ENCODE measurements around the gene CR1L.
"Not testable (repeated sequence)": the region's sequence is repeated elsewhere in the genome, so short reads cannot be mapped to it uniquely, and the experiment has no call there.

Gene CR1L

GRCh38 chr1:207690551-207690950, 45.6 kb downstream of the CR1L start:
- DNase-seq: not testable (repeated sequence)

GRCh38 chr1:207691010-207691409, 46.1 kb downstream of the CR1L start:
- DNase-seq: no peak

DNA sequence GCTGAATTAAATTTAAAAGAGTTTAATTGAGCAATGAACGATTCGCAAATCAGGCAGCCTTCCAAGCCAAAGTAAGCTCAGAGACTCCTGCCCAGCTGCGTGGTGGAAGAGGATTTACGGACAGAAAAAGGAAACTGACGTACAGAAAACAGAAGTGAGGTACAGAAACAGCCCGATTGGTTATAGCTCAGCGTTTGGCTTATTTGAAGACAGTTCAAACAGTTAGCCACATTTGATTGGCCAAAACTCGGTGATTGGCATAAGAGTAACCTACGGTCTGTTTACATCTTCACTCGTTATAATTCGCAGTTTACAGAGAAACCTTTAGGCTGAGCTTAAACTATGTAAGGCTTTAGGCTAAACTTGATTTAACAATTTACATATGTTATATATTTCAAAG, 46.9 kb downstream of the CR1L start:
- DNase-seq: no peak

DNA sequence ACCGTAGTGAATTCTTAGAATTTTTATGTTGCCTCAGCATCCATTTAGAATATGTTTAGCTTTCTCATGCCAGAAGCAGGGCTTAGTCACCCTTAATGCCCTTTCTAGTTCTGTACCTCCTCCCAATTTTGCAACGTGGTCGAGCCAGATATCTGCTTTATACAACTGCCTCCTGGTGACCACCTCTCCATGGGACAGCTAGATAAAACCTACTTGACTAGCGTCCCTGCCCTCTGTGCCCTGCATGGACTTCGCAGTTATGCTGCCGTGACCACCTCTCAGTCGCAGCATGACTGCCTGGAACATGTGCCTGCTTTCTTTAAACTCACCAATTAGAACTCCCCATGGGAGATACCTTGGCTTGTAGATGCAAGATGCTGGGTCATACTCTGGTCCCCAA, 47.4 kb downstream of the CR1L start:
- DNase-seq: not testable (repeated sequence)

GRCh38 chr1:207695891-207696290, 51.0 kb downstream of the CR1L start:
- DNase-seq: no peak

GRCh38 chr1:207698822-207699483, 54.0 kb downstream of the CR1L start:
- no peak for DNase-seq

- no peak for DNase-seq
Observed at GRCh38 chr1:207702317-207702716, 57.4 kb downstream of the CR1L start.

GRCh38 chr1:207703712-207704111, 58.8 kb downstream of the CR1L start:
- no peak for DNase-seq

DNA sequence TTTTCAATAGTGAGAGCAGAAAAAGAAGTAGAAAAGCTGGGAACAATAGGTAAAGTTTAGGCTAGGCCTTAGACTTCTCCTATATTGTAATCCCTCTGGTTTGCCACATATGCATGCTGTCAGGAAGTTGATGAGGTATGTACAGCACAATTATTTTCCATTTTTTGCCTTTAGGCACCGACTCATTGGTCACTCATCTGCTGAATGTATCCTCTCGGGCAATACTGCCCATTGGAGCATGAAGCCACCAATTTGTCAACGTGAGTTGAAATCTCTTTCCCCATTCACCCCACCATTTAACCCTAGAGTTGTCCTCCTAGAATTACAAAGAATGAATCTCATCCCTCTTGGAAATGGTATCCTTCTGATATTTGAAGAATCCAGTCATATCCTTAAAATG, 63.1 kb downstream of the CR1L start:
- not testable (repeated sequence) for DNase-seq

DNA sequence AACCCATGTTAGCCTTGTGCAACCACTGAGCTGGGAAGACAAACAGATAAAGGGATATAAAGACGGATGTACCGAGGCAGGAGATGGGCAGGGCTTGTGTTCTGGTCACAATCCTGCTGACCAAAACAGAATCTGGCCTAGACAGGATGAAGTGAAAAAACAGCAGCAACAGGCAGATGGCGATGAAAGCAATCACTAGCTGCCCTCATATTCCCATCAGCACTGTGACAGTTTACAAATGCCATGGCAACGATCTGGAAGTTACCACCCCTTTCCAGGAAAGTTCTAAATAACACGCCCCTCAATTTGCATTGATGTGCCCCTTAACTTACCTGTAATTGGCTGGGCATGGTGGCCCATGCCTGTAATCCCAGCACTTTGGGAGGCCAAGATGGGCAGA, 66.4 kb downstream of the CR1L start:
- no peak for DNase-seq

- DNase-seq: not testable (repeated sequence)
Observed at GRCh38 chr1:207712701-207713100, 67.8 kb downstream of the CR1L start.

DNA sequence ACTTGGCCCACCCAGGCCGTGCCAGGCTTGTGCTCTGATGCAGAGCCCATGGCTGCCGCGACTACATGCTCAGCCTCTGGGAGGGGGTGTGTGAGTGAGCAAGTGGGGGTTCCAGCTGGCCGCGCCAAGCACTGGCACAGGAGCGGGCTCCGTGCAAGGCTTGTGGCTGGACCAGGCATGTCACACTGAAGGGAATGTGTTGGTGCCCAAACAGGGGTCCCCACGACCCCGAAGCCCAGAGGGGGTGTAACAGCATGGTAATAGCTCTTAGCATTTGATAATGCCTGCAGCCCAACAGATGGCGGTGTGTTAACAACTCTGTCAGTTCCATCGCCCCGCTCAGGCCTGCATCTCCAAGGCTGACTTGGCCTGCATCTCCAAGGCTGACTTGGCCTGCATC, 68.6 kb downstream of the CR1L start:
- no peak for DNase-seq

GRCh38 chr1:207719234-207719633, 74.3 kb downstream of the CR1L start:
- DNase-seq: no peak

DNA sequence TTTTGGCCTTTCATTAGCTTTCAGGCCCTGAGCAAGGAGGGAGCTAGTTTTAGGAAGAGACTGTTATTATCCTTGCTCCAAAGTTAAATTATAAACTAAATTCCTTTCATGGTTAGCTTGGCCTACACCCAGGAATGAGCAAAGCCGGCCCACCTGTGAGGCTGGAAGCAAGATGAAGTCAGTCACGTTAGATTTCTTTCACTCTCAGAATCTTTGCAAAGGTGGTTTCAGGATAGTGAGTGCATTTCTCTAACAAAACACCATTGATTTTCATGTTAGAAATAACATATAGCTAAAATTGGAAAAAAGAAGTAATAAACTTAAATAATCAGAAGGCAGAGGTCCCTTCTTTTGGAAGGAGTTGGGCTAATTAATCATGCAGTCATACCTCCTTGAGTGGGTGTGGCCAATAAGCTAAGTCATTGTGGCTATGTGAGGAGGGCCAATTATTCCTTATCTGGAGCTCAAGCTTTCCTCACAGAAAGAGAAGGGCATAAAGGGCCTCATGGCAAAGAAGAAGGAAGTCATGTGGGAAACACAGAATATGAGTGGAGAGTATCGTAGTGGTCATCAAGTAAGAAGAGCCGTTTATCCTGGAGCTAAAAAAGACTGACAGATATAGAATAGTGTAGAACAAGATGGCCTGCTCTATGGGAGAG, 83.4 kb downstream of the CR1L start:
- DNase-seq: not testable (repeated sequence)

GRCh38 chr1:207737503-207738157, 92.7 kb downstream of the CR1L start:
- not testable (repeated sequence) for DNase-seq

DNA sequence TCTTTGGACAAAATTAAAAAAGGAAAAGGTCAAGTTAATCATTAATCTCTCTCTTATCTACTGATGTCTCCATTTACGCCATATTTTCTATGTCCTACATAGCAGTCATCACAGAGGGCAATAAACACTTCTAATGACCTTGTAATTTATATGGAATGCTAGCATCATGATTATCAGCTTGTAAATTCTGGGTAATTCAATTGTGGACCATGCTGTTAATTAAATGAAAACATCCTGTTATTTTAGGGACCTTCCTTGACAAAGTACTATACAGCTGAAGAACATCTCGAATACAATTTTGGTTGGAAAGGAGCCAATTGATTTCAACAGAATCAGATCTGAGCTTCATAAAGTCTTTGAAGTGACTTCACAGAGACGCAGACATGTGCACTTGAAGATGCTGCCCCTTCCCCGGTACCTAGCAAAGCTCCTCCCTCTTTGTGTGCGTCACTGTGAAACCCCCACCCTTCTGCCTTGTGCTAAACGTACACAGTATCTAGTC, 93.3 kb downstream of the CR1L start:
- DNase-seq: not testable (repeated sequence)

DNA sequence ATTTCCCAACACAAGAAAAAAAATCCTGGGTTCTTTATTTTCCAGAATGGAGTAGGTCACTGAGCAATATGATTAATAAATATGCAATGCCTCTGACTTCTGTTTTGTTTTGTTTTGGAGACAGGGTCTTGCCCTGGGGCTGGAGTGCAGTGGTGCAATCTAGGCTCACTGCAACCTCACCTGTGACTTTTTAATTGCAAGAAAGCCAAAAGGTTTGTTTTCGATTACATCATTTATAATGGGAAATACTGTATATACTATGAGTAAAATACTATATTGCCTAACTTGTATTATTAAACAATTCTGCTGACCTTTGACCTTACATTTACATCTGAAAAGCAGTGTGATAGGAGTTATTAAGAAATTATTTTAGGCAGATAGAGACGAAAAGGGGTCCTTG, 95.3 kb downstream of the CR1L start:
- no peak for DNase-seq

DNA sequence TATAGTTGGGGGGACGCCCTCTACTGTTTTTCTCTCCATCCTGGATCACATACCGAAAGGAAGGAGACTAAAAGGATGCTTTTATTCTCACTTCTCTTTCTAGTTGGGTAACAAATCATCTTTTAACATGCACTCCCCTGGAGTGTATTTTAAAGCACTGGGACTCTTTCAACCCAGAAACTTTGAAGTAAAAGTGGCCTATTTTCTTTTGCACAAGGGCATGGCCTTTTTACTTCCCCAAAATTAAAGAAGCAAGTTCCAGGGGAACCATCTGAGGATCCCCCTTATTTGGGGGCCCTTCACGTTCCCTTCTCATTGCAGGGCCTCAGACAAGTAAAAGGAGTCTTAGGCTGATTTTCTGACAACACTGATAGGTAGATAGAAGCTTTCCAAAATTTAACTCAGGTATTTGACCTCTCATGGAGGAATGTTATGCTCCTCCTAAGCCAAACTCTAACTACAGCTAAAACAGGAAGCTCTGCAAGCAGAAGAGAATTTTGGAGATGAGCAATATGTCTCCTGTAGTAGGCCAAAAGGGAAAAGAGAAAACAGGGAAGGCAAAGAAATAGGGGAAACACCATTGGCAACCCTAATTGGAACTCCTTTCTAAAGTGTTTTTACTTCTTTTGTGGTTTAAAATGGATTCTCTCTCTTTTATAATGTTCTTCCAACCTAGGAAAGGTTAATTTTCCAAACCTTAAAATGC, 98.1 kb downstream of the CR1L start:
- no peak for DNase-seq

- no peak for DNase-seq
Observed at GRCh38 chr1:207744000-207744534, 99.1 kb downstream of the CR1L start.

- DNase-seq: no peak
Observed at GRCh38 chr1:207745285-207745684, 100.4 kb downstream of the CR1L start.

DNA sequence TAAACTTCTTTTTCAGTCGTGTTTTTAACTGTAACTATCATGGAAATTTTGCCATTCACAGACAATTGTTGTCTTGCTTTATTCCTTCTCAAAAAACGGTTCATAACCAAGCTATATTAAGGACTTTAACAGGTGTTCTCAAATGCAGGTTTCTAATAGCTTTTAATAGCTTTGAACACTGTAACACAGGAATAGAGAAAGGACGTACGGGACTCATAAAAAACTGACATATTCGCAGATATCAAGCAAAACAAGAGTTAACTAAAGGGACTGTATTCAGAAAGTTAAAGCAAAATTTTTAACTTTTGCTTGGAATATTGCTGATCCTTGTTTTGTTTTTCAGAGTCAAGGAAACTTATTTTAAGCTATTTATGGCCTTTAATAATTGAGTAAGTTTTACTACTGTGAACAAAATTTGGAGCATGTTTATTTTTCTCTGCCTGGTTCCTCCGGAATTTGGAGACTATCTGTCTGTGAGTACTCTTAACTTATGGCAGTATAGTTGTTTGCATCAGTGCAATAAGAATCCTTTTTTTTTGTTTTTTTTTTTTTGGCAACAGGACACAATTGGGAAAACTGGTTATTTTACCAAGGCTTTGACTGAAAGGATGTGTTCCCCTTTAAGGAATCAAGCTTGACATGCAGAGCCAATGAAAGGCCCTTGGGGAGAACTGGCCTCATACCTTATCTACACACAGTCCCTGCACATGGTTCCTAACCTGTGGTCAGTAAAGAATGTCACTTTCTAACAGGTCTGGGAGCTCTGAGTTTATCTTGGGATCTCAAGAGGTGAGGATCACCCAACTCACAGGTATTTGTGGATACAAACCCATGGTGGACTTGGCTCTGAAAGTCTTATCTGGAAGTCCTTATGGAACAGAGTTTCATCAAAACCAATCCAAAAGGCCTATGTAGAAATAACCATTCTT, 101.2 kb downstream of the CR1L start:
- DNase-seq: no peak
